ENCODE data around the gene GNG10.

- no peak for TF ChIP-seq ZNF384 (IDR thresholded peaks at IDR 0.05; ENCODE audit: low read depth, low read length)
- no peak for TF ChIP-seq TAL1 (IDR thresholded peaks at IDR 0.05)
These were observed 14.7 kb downstream of the GNG10 start for GRCh38 chr9:111676116-111676515.

Data from K562 (cell line).